GM20431 (cell line): Measurements from ENCODE around the gene CD72.
"Not testable (repeated sequence)": the region's sequence is repeated elsewhere in the genome, so short reads cannot be mapped to it uniquely, and the experiment has no call there.

ENCODE experiments used
- in situ Hi-C: fragments of 300-500 bp; cut with MseI, MboI; formaldehyde crosslinking; loops from one replicate; pipeline ENCODE4 v1.15.0; 2020; ENCODE audit warnings: low sequenced_read_pairs; ENCODE audit not compliant: unreplicated experiment

The CD72 gene

GRCh38 chr9:35618854-35619799 lies 914 bp upstream of the CD72 start:
- in situ Hi-C loops: no loop called here

- in situ Hi-C loops: no loop called here
Observed at GRCh38 chr9:35617548-35617947, 665 bp downstream of the CD72 start.

GRCh38 chr9:35616681-35617459 lies 1.3 kb downstream of the CD72 start:
- in situ Hi-C loops: no loop called here

- in situ Hi-C loops: no loop called here
Observed at GRCh38 chr9:35615981-35616680, 2.1 kb downstream of the CD72 start.

GRCh38 chr9:35612843-35613242 lies 5.4 kb downstream of the CD72 start:
- in situ Hi-C loops: no loop called here

GRCh38 chr9:35612066-35612465 lies 6.1 kb downstream of the CD72 start:
- in situ Hi-C loops: not testable (repeated sequence)

GRCh38 chr9:35611230-35611797 lies 6.9 kb downstream of the CD72 start:
- in situ Hi-C loops: no loop called here

GRCh38 chr9:35609820-35610163 lies 8.4 kb downstream of the CD72 start:
- in situ Hi-C loops: no loop called here

- in situ Hi-C loops: no loop called here
Observed at GRCh38 chr9:35609001-35609819, 9.0 kb downstream of the CD72 start.

- in situ Hi-C loops: no loop called here
Observed at GRCh38 chr9:35608221-35608620, 10.0 kb downstream of the CD72 start.

GRCh38 chr9:35606726-35607125 lies 11.5 kb downstream of the CD72 start:
- in situ Hi-C loops: no loop called here

GRCh38 chr9:35606138-35606504 lies 12.1 kb downstream of the CD72 start:
- in situ Hi-C loops: no loop called here

GRCh38 chr9:35605351-35606137 lies 12.7 kb downstream of the CD72 start:
- in situ Hi-C loops: no loop called here

- in situ Hi-C loops: no loop called here
Observed at GRCh38 chr9:35604578-35605350, 13.4 kb downstream of the CD72 start, which contains the start of gene TESK1. Gene TESK1, plus strand, starts transcription at chr9:35605262. Its CDS starts 358 bp downstream, at chr9:35605620.

- in situ Hi-C loops: no loop called here
Observed at GRCh38 chr9:35603986-35604577, 14.1 kb downstream of the CD72 start.

- in situ Hi-C loops: no loop called here
Observed at GRCh38 chr9:35603506-35603985, 14.7 kb downstream of the CD72 start.
